GM10248 (cell line): ENCODE measurements around the gene ERP44.
A peak's percentile ranks its signal among the peaks of the same experiment; 100 is the strongest.
"Not testable (repeated sequence)": the region's sequence is repeated elsewhere in the genome, so short reads cannot be mapped to it uniquely, and the experiment has no call there.

ENCODE experiments used
- CTCF ChIA-PET: fragments of 300-600 bp; sonication (Branson Sonifier 250); formaldehyde crosslinking; extraction: SDS; loops from one replicate; lab custom pipeline; 2021; ENCODE audit warnings: antibody characterized with exemption; lab: Yijun Ruan, JAX
- POLR2A ChIA-PET: fragments of 350-650 bp; sonication (Branson Sonifier 250); formaldehyde crosslinking; extraction: SDS; loops from one replicate; lab custom pipeline; 2020; ENCODE audit warnings: antibody characterized with exemption; lab: Yijun Ruan, JAX
- DNase-seq: peaks from one replicate; pipeline ENCODE4 v3.0.0; 2012; ENCODE audit errors: extremely low spot score
- CTCF ChIP-seq: IDR thresholded peaks from 2 replicates; pipeline ENCODE4 v1.5.1; 2012; ENCODE audit warnings: mild to moderate bottlenecking, low read depth; ENCODE audit errors: extremely low read depth, missing control alignments, control extremely low read depth

Gene ERP44

GRCh38 chr9:100098887-100099721 is at the start of gene ERP44, which contains the start of gene INVS:
ERP44 (minus strand) TSS chr9:100099000; CDS start chr9:100098840, 160 bp downstream.
INVS (plus strand) TSS chr9:100099243; CDS start chr9:100104522, 5,279 bp downstream.
- ChIA-PET CTCF (interaction anchor here (1.3 to 1.6 kb wide), 2 partner anchors 12 to 936 kb away, joined by 3 to 6 read pairs; no protein-coding TSS in a partner anchor), POLR2A (interaction anchor here (1.0 to 1.3 kb wide), 2 partner anchors 12 to 14 kb away, joined by 4 to 8 read pairs; no protein-coding TSS in a partner anchor)
- DNase-seq = peak; percentile 97
- no peak for TF ChIP-seq CTCF

- CTCF ChIA-PET, DNase-seq, POLR2A ChIA-PET: not testable (repeated sequence)
Measured at GRCh38 chr9:100145976-100146375, 47.2 kb upstream of the ERP44 start.

- POLR2A ChIA-PET, CTCF ChIA-PET, DNase-seq: not testable (repeated sequence)
Measured at GRCh38 chr9:100145167-100145934, 46.6 kb upstream of the ERP44 start.

GRCh38 chr9:100141862-100142261 is 43.1 kb upstream of the ERP44 start:
- DNase-seq, CTCF ChIA-PET, POLR2A ChIA-PET: not testable (repeated sequence)

- DNase-seq, POLR2A ChIA-PET: not testable (repeated sequence)
- CTCF ChIA-PET = interaction anchor here (0.7 kb wide), 1 partner anchor 13 kb away, joined by 3 read pairs; no protein-coding TSS in a partner anchor
Measured at GRCh38 chr9:100140303-100140702, 41.5 kb upstream of the ERP44 start.

- POLR2A ChIA-PET, DNase-seq: not testable (repeated sequence)
- CTCF ChIA-PET = interaction anchor here (1.3 kb wide), 1 partner anchor 10 kb away, joined by 4 read pairs; no protein-coding TSS in a partner anchor
Measured at GRCh38 chr9:100136799-100137198, 38.0 kb upstream of the ERP44 start.

GRCh38 chr9:100134731-100135130 is 35.9 kb upstream of the ERP44 start:
- ChIA-PET CTCF (interaction anchor here (1.0 to 1.2 kb wide), 3 partner anchors 15 to 107 kb away, joined by 3 read pairs; no protein-coding TSS in a partner anchor), POLR2A (no interaction called here)
- TF ChIP-seq CTCF = no peak
- DNase-seq = no peak

- TF ChIP-seq CTCF = no peak
- POLR2A ChIA-PET = no interaction called here
- CTCF ChIA-PET = interaction anchor here (1.1 to 1.2 kb wide), 2 partner anchors 13 to 31 kb away, joined by 3 read pairs; no protein-coding TSS in a partner anchor
- no peak for DNase-seq
Measured at GRCh38 chr9:100131875-100132430, 33.2 kb upstream of the ERP44 start.
